Measurements from ENCODE around the gene CNPY1.

The CNPY1 gene

DNA sequence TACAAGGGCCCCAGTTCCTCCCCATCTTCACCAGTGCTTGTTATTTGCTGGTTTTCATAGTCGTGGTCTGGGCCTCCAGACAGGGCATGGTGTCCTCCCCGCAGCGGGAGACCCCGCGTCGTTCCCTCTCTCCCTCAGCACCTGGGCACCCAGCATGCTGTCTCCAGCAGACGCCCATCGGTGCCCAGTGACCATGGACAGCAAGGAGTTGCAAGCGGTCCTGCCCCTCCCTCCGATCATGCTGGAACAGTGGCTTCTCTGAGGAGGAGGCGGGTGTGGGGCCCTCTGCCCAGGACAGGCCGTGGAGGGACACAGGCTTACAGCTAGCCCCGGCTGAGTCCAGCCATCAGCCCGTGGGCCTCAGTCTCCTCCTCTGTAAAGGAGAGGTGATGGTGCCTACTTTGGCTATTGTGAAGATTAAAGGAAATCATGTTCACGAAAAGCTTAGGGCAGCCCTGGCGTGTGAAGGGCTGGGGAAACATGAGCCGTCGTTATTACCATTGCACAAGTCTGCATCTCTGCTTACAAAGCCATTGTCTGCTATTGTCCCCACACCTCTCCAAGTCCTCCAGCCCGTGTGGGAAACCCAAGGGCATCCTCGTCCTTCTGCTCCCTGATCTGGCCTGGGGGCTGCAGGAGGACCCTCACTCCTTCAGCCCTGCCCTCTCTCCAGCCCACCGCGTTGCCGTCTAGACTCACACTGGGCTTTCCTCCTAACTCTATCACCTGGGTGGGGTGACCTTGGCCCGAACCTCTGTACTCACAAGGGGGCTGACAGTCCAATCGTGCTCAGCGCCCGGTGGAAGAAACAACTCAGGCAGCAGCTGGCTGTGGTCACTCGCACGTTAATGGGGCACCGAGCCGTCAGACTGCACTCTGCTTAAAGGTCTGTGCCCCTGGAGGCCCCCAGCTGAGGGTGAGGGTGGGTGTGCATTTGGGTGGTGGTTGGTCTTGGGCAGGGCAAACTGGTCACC is 58.6 kb downstream of the CNPY1 start:
- DNase-seq, result no peak

DNA sequence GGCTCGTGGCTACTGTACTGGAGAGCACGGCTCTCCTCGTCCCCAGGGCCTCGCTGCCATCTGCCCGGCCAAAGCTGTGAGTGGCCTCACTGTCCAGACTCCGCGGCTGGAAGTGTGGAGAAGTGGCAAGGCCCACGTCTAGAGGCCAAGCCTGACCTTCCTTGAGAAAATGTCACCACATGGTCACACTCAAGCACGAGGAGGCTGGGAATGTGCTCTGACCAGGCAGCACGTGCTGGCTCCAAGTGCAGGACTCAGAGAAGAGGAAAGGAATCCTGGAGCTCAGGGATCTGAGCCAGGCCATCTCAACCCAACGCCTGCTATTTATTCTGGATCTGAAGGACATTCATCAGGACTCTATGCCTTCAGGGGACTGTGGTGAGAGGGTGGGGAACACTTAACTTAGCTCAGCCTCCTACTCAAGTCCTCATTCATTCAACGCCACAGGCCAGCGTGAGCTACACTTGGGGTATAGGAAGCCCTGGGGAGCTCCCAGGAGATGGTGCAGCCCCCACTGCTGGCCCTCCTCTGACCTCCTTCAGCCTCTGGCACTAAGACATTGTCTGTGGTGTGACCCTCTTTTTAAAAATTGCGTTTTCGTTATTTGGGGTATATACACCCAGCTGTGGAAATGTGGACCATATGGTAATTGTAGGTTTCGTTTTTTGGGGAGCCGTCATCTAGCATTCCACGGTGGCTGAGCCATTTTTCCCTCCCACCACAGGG is 59.4 kb downstream of the CNPY1 start:
- no peak for DNase-seq

DNA sequence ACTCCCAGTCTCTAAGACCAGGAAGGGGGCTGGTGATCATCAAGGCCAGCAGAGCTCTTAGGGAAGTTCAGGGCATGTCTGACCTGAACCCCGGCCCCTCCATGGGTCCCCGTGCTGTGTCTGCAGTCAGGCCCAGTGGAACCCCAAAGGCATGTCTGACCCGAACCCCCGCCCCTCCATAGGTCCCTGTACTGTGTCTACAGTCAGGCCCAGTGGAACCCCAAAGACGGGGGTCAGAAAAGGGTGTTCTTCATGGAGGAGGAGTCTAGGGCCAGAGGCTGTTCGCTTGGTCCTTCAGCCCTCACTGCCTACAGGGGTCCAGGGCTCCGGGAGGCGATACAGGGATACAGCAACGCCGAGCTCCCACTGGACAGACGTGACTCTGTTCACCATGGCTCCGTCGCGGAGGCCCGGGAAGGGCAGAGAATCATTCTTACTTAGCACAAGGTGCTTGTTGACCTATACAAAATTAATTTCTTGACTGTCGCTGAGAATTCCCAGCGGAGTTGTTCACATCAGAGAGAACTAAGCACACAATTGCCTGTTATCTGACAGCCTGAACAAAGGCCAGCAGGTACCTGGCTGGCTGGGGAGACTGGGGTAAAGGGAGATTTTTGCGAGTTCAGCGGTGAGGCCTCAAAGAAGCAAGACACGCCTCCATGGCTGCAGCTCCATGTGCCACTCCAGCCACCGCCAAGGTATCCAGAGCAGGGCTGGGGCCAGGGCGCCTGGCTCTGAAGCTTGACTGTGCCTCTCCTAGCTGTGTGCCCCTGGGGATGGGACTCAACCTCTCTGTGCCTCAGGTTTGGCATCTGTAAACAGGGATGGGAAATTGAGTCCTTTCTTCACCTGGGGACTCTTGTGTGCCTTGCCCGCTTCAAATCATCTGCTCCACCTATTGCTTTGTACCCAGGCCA is 61.6 kb downstream of the CNPY1 start:
- no peak for DNase-seq

DNA sequence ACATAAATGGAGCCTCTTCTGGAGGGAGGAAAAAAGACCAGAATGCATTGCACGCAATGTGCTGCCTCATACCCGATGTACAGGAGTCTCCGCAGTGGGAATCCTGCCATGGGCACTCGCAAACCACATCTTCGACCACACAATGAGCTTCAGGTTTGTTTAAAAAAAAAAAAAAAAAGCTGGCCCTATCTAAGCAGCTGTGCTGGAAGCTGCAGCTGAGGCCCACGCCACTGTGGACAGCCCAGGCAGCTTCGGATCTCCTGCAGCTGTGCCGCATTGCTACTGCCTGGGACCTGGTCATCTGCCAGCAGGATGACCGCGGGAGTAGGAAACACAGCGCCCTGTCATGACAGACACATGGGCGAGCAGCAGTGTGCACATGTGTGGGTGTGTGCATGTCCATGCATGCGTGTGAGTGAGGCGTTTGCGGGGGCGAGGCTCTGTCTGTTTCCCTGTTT is 62.5 kb downstream of the CNPY1 start:
- peak; percentile 67 for DNase-seq

DNA sequence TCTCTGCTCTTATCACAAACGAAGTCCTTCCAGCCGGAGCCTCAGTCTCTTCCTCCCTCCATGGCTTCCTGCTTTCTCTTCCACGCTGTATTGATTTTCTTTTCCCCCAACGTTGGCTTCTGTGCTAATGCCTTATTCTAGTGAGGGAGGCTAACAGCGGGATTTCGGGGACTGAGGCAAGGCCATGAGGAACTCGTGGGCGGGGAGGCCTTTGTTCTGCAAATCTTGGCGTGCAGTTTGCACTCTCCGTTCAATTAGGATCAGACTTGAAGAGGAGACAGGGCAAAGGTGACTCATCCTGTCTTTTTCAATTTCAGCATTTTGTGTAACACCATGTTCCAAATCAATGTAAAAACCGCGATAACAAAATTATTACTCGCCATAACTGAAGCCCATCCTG is 63.1 kb downstream of the CNPY1 start:
- DNase-seq, result no peak

DNA sequence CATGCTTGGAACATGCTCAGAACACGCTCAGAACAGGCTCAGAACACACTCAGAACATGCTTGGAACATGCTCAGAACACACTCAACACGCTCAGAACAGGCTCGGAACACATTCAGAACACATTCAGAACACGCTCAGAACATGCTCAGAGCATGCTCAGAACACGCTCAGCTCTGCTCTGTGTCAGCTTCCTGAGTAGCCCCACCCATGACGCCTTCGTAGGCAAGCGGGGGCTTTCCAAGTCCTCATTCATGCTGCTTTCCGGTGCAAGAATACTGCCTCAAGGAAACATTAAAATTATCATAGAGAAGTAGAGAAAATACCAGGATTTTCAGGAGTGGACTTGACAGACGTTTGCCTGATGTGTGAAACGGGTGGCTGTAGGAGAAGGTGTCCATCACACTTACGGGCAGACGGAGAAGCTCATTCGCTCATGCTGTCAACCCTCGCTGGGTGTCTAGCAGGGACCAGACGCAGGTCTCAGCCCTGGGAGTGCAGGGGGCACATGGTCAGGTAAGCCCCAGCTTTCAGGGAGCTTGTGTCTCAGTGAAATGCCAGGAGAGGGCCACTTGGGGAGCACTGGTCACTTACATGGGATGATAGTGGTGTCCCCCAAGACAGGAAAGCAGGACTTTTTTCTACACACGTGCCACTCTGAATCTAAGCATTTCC is 63.7 kb downstream of the CNPY1 start:
- no peak for DNase-seq

DNA sequence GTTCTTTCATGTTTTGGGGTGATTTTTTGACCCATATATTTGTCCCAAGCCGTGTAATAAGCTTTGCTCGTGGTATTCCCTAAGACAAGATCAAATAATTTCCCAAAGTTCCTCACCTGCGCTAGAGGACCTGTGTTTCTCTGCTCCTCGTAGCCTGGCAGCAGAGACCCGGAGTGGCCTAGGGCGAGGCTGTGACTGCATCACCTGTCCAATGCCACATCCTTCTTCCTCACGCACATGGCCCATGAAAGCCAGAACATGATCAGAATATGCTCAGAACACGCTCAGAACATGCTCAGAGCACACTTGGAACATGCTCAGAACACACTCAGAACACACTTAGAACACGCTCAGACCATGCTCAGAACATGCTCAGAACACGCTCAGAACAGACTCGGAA is 64.6 kb downstream of the CNPY1 start:
- DNase-seq, result no peak

DNA sequence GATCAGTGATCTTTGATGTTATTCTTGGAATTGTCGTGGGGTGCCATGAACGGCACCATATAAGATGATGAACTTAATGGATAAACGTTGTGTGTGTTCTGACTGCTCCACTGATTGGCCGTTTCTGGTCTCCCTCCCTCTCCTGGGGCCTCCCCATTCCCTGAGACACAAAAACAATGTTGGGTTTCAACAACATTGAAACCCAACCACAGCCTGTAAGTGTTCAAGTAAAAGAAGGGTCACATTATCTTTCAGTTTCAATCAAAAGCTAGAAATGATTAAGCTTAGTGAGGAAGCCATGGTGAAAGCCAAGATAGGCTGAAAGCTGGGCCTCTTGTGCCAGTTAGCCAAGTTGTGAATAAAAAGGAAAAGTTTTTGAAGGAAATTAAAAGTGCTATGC is 68.9 kb downstream of the CNPY1 start:
- no peak for DNase-seq

DNA sequence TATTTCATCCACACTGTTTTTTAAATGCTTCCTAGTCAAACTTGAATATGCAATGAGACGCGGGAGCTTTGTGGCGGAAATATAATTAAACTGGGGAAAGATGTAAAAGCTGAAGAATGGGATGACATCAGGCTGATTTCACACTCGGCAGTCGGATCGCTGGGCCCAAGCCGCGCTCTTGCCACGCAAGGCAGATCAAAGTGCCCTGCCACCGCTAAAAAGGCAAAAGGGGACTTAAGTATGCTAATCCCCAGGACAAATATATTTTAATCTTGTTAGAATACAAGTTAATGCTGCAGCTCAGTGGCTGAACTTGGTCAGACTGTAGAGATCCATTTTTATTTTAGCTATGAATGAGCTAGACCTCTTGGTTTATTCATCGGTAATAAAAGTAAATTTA is 74.6 kb downstream of the CNPY1 start:
- no peak for DNase-seq

DNA sequence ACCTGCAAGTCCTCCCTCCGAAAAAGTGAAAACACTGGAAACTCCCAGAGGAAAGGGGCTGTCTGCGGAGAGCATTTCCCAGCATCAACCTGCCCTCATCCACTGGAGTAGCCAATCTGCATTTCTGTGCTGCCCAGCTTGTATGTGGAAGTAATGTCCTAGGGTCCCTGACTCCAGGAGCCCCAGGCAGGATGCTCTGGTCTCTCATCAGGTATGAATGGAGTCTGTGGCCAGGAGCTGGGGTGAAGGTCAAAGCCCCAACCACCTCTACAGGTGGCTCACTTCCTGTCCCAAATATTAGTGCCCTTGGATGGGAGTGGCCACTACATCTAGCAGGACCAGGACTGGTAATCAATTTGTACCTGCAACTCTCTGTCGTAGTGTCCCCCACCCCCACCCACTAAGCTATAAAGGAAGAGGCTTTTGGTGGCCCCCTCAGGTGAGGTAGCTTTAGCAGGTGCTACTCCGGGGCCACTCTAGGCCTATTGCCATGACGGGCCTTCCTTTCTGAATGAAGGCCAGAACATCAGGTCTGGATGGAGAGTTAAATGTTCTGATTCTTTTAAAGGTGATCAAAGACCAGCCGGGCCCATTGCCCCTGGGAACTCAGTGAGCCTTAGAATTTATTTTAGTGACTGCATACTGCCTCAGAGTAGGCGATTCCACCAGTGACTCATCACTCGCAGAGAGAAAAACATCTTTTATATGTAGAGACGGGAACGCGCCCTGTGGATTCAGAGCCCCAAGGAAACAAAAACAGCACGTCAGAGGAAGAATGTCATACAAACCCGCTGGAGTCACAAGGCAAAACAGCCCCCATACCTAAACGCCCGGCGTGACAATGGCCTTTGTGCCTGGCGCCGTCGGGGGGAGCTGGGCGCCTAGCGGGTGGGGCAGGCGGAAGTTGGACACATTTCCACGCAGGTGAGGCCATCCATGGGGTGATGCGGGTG is 75.4 kb downstream of the CNPY1 start:
- DNase-seq, result no peak

DNA sequence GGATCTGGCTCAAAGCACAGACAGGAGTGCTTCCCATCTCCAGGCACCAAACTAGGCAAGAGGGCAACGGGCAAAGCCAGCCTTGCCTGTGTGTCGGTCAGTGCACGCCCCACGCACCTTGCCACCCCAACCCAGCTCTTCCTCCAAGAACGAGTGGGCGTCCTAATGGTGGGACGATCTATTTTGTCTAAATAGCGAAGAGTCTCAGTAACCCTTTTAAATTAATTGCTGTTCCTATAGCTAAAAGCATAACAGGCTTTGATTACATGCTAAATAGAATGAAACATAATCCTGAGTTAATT is 76.2 kb downstream of the CNPY1 start:
- DNase-seq, result no peak

DNA sequence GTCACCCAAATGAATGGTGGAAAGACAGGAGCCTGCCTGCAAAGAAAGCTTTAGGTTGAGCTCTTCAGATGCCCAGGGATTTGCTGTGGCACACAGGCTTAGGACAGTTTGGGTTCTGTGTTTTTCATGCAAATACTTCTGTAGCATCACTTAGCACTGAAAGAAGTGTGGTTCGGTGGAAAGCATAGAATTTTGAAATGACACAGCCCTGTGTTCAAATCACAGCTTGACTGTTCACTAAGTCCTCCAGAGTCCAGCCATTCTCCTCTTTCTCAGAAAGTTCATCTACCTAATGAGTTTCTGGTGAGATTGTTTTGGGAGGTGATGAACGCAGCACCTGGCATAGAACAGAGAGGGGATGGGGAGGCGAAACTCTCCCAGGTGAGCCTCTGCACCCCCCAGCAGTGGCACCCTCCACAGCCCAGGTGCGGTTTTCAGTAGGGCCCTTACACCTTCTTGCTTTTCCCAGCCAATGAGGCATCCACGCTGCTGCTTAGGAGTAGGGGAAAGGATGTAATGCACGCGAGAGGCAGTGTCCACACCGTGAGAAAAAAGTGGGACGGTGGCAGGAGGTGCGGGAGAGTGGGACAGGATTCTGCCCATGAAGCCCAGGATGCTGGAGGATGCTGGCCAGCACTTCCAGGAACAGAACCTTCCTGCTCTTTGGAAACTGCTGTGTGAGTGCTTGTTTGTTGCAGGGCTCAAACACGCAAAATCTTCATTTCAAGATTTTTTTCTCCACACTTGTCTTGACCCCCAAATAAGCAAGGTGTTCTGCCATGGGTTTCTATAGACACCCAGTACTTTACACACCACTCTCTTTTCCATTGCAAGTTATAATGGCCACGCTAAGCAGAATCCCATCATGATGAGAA is 76.8 kb downstream of the CNPY1 start:
- no peak for DNase-seq

DNA sequence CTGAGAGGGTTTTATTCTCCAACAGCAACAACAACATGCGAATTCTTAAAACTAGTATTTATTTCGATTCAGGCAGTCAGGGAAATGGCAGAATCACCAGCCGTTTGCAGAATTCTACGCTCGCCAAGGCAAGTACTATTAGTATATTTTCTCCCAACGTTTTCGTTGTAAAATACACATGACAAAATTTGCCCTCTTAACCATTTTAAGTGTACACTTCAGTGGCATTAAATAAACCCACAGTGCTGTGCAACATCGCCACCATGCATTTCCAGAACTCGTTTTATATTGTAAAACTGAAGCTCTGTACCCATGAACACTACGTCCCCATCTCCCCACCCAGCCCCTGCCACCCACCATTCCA is 77.6 kb downstream of the CNPY1 start:
- no peak for DNase-seq

DNA sequence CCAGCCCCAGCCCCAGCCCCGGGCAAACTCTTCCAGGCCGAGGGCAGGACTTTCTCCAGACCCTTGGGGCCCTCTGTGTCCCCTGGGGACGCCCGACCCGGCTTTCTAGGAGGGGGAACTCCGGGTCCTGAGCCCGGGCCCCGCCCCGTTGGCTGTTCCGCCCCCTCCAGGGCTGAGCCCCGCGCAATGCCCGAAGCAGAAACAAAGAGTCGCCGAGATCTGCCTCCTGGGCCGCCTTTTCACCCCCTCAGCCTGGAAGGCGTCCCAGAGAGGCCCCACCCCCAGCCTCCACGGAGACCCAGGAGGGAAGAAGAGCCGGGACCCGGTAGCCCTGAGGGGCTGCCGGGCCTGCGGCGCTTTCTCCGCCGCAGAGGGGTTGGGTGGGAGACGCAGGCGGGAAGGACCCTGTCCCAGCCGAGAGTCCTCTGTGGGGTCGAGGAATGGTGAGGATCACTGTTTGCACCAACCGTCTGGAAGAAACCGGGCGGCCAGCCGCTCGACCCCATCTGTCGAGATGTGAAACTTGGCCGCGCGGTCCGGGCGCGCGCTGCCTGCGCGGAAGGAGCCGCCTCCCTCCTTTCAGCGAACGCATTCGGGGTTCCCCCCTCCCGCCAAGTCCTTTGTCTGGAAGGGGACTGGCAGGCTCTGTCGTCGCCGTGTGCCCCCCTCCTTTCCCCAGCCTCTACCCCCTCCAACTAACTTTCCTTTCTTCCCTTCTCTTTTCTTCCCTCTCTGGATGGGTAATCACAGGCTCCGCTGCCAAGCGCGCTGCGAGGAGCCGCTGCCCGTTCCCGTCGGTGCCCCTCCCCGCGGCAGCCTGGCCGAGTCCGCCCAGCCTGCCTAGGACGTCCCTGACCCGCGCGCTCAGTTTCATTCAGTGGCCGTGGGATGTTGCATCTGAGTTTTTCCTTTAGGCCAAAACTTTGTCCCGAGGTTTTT is 78.2 kb downstream of the CNPY1 start:
- DNase-seq, result no peak

DNA sequence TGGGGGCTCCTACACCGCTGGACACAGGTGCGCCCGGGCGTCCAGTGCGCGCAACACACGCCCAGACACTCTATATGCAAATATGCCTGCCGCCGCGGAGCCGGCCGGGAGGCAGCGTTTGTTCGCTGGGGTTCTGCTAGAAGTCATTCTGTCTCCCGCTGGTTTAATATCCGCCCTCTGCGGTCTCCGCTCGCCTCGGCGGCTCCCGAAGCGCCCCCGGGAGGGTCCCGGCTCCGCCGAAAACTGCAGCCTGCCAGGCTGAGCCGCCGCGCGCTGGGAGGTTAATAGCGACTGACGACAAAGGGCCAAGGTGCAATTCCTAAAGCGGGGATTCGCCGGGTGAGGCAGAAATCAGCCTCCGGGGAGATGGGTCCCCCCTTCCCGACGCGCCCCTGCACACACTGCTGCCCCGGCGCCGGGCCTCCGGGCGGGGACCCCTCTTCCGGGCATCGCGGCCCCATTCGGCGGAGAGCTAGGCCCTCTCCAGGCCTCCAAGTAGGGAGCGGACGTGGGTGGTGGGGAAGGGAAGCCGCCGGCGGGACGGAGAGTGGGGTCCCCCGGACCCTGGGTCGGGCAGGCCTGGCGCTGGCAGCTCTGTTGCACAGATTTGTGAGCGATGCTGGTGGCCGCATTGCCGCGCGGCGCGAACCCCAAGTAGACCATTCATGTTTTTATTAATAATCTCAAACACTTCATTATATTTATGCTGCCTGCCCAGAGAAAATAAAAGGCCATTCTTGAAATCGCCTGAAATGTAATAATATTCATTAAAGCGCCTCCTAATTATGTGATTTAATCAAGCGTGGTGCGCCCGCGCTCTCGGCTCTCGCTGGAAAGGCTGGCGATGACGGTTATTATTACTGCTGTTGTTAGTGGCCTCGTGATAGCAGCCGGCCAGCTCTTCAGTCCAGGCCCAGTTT is 79.3 kb downstream of the CNPY1 start:
- no peak for DNase-seq

DNA sequence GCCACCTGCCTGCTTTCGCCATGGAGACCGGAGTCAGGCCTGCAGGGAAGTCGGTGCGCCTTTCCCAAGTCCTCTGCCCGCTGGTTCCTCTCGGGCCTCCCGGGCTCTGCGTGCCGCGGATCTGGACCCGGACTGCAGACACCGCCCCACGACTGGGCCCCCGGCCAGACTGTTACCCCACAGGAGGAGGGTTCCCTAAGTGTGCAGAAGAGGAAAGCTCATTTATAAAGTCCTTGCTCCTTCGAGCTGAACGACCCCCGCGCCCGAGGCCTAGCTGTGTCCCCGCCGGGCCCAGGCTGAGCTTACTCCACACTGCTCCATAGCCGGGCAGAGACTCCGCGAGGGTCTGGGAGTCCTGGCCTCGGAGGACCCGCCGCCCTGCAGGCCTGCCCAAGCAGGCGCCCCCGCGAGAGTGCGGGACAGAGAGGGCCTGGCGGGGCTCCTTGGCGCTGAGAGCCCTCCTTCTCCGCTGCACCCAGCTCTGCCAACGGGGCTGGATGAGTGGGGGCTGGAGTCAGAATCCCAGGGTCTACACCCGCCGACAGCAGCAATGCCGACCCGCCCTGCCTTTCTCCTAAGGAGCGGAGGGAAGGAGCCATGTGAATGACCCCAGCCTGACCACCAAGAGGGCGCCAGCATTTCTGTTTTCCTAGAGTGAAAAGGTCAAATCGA is 80.1 kb downstream of the CNPY1 start:
- DNase-seq, result no peak

DNA sequence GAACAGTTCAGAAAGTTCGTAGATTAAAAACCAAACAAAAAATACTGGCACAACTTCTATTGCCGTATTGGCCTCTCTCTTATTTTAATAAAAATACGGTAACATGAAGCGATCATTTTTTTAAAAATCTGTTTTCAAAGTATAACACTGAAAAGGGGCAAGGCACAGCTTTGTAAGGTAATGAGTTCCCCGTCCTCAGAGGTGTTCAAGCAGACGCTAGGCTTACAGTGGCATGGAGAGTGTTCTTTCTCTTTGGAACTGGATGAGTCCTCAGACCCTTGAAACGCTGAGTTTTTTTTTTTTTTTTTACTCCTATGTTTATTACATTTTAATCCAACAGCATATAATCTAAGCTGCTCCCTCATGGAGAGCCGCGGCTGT is 80.6 kb downstream of the CNPY1 start:
- no peak for DNase-seq

Data from right hindlimb (tissue), 1 donor.